Measurements from ENCODE around the gene CTNNA2.

DNA sequence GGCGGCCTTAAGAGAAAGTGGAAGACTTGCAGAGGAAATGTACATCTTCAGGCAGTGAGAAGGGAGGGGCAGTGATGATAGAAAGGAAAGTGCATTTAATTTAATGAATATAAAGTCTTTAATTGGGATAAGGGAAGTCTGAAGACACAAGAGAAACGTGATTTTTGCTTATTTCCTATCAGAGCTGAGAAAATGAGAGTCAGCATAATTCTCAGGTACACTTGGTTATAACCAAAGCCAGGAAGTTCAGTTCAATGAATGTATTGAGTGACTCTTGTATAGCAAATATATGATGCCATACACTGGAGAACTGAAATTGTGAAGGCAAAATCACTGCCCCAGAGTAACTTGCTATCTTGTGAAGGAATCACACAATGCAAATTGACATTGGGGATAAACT lies 535.4 kb downstream of the CTNNA2 start:
- TF ChIP-seq, protein P1, sequence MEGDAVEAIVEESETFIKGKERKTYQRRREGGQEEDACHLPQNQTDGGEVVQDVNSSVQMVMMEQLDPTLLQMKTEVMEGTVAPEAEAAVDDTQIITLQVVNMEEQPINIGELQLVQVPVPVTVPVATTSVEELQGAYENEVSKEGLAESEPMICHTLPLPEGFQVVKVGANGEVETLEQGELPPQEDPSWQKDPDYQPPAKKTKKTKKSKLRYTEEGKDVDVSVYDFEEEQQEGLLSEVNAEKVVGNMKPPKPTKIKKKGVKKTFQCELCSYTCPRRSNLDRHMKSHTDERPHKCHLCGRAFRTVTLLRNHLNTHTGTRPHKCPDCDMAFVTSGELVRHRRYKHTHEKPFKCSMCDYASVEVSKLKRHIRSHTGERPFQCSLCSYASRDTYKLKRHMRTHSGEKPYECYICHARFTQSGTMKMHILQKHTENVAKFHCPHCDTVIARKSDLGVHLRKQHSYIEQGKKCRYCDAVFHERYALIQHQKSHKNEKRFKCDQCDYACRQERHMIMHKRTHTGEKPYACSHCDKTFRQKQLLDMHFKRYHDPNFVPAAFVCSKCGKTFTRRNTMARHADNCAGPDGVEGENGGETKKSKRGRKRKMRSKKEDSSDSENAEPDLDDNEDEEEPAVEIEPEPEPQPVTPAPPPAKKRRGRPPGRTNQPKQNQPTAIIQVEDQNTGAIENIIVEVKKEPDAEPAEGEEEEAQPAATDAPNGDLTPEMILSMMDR (IDR thresholded peaks at IDR 0.05): no peak
- no peak for TF ChIP-seq POLR2A (IDR thresholded peaks at IDR 0.05)

All from uterus (tissue), 2 donors.